AG04450 (cell line): ENCODE results near the gene FAU. TPM values are rescaled to one million over a fixed set of nuclear protein-coding genes. Genes with fewer than 3 reads are reported as not detected.

Source experiments
- CTCF ChIA-PET: fragments of 300-600, 350-600 bp; formaldehyde crosslinking; extraction: SDS; loops from one replicate; lab custom pipeline; 2022; ENCODE audit warnings: antibody characterized with exemption, inconsistent platforms; lab: Charles Lee
- POLR2A ChIA-PET: fragments of 350-600 bp; formaldehyde crosslinking; extraction: SDS; loops from one replicate; lab custom pipeline; 2021; ENCODE audit warnings: antibody characterized with exemption, inconsistent platforms; lab: Yijun Ruan, JAX
- DNase-seq: peaks from one replicate; pipeline ENCODE4 v3.0.0-alpha.2; 2011; ENCODE audit warnings: low read depth, low spot score
- H3K27ac ChIP-seq: one replicate; pipeline ENCODE4 v1.5.1; 2012; ENCODE audit warnings: low read depth, low read length, control low read depth
- H3K27me3 ChIP-seq: one replicate; pipeline ENCODE4 v1.6.0; 2012; ENCODE audit warnings: low read length; ENCODE audit not compliant: control insufficient read depth, insufficient read depth
- H3K4me3 ChIP-seq: 2 replicates; pipeline ENCODE4 v1.5.1; 2011; ENCODE audit warnings: mild to moderate bottlenecking, low read depth, low read length, control low read depth
- H3K9me3 ChIP-seq: 2 replicates; pipeline ENCODE4 v1.5.1; 2012; ENCODE audit warnings: low read length; ENCODE audit not compliant: control insufficient read depth, insufficient read depth
- CTCF ChIP-seq: IDR thresholded peaks from 2 replicates; pipeline ENCODE4 v1.5.1; 2011; ENCODE audit warnings: low read depth, low read length, control low read depth, inconsistent platforms
- polyA plus RNA-seq: library from polyadenylated mRNA; depleted of rRNA; stranded (reverse); fragments of >200 nt; gene quantifications from 2 replicates; pipeline ENCODE4 v1.2.3, GENCODE V29; 2011

FAU gene
- polyA plus RNA-seq, 1 experiment = 426 TPM

- Histone ChIP-seq H3K9me3 (no peaks in the 10 kb centered on the region; the same call in 1 of the 2 replicates), H3K27ac (peak within 1 kb of the TSS; percentile 98), H3K27me3 (no peaks in the 10 kb centered on the region), H3K4me3 (peak within 1 kb of the TSS; percentile 94)
- ChIA-PET POLR2A (no interaction called here), CTCF (interaction anchor here (1.3 kb wide), 1 partner anchor 70 kb away, joined by 6 read pairs; the partner anchor contains the start of gene ARL2)
- TF ChIP-seq CTCF = no peak
- DNase-seq = peak; percentile 87
Measured at GRCh38 chr11:65083834-65084597, 37.9 kb downstream of the FAU start, which contains the start of the genes CDCA5 and ZFPL1. Gene CDCA5 (minus strand): TSS chr11:65084040. CDS start chr11:65083978, 62 bp downstream. Gene ZFPL1 (plus strand): TSS chr11:65084222. CDS start chr11:65084699, 477 bp downstream.

- H3K4me3 ChIP-seq = peak overlapping the region; percentile 94
- TF ChIP-seq CTCF = no peak
- DNase-seq = no peak
- POLR2A ChIA-PET = no interaction called here
- H3K27me3 ChIP-seq = no peaks in the 10 kb centered on the region
- CTCF ChIA-PET = interaction anchor here (1.1 to 1.3 kb wide), 2 partner anchors 69 to 70 kb away, joined by 3 to 6 read pairs; partner anchors contain the start of gene ARL2
- peak overlapping the region; percentile 98 for H3K27ac ChIP-seq
- H3K9me3 ChIP-seq = no peaks in the 10 kb centered on the region; the same call in 1 of the 2 replicates
Measured at GRCh38 chr11:65083134-65083833, 38.6 kb downstream of the FAU start.

GRCh38 chr11:65078786-65079342 lies 43.1 kb downstream of the FAU start:
- DNase-seq = no peak
- Histone ChIP-seq H3K4me3 (no peak overlapping the region), H3K27ac (no peak overlapping the region), H3K27me3 (no peaks in the 10 kb centered on the region), H3K9me3 (no peaks in the 10 kb centered on the region; the same call in 1 of the 2 replicates)
- TF ChIP-seq CTCF = no peak
- CTCF ChIA-PET = no interaction called here
- POLR2A ChIA-PET = no interaction called here

- POLR2A ChIA-PET = no interaction called here
- H3K4me3 ChIP-seq = no peak overlapping the region
- no peak for DNase-seq
- CTCF ChIA-PET = no interaction called here
- no peaks in the 10 kb centered on the region for H3K9me3 ChIP-seq
- H3K27ac ChIP-seq = no peak overlapping the region
- H3K27me3 ChIP-seq = no peaks in the 10 kb centered on the region
- TF ChIP-seq CTCF = peak; percentile 57
Measured at GRCh38 chr11:65078151-65078550, 43.8 kb downstream of the FAU start.
